GM19324 (cell line): Measurements from ENCODE around the gene PRKCE.

Experiments used
- ATAC-seq: cut with Tn5 transposase; IDR thresholded peaks from one replicate; pipeline ENCODE4 v1.9.1; 2021; ENCODE audit warnings: mild to moderate bottlenecking, moderate library complexity; ENCODE audit not compliant: unreplicated experiment, low FRiP score

PRKCE gene

DNA sequence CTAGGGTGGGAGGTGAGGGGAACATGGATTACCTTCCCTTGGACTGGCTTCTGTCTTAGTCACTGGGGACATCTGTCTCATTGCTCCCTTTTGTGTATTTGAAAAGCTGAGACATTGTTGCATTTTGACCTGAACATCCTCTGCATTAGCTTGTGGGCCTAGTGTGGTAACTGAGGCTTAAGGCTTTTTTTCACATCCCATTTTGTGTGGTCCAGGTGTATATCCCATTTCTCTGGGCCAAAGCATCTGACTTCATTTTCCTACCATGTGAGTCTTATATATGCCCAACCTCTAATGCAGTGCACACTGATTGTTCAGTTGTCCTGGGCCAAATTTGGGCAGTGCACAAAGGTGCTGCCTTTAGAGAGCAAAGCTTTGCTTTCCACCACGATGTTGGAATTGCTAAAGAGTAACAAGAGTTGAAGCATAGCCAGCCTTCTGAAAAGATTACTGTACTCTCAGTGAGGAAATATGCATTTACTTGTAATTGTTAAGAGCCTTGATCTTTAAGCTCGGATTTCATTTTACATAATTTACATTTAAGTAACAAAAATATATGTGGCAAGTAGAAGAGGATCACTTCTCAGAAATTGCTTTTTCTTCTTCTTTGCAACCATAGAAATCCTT, 13.3 kb downstream of the PRKCE start:
- no peak for ATAC-seq

GRCh38 chr2:45668509-45668908, 17.0 kb downstream of the PRKCE start:
- no peak for ATAC-seq

GRCh38 chr2:45669032-45669486, 17.6 kb downstream of the PRKCE start:
- ATAC-seq: no peak

DNA sequence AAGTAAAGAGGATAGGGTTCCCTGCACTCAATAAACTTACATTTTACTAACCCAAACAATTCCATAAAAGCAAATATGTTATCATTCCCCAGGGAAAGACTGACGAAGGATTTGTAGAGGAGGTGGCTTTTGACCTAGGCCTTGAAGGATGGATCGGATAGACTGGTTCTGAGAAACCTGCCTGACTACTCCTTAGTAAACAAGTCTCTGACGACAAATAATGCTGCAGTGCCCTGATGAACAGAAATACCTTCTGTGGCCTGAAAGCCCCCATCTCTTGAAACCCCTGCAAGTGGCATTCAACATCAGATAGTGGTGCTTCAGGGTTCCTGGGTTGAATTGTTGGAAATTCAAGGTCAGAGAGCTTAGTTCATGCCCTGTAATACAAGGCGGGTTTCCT, 19.2 kb downstream of the PRKCE start:
- no peak for ATAC-seq

GRCh38 chr2:45672138-45672537, 20.7 kb downstream of the PRKCE start:
- no peak for ATAC-seq

GRCh38 chr2:45674035-45674816, 22.8 kb downstream of the PRKCE start:
- ATAC-seq: no peak

GRCh38 chr2:45675263-45675812, 23.9 kb downstream of the PRKCE start:
- ATAC-seq: no peak

DNA sequence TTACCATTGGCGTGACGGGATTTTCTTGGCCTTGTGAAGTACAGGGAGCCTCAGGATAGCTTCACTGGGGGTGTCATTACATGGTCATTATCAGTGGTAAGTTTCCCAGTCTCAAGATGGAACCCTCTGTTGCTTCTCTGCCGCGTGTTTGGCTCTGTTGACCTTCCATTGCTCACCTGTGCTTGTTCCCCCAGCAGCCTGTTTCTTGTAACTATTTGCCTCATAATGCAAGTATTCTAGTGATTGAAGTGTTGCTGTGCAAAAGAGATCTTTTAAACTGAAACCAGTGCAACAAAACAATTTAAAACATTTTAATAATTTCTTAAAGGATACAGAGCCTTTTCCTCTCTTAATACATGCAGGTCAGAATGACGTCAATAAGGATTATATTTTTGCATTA, 24.6 kb downstream of the PRKCE start:
- no peak for ATAC-seq

DNA sequence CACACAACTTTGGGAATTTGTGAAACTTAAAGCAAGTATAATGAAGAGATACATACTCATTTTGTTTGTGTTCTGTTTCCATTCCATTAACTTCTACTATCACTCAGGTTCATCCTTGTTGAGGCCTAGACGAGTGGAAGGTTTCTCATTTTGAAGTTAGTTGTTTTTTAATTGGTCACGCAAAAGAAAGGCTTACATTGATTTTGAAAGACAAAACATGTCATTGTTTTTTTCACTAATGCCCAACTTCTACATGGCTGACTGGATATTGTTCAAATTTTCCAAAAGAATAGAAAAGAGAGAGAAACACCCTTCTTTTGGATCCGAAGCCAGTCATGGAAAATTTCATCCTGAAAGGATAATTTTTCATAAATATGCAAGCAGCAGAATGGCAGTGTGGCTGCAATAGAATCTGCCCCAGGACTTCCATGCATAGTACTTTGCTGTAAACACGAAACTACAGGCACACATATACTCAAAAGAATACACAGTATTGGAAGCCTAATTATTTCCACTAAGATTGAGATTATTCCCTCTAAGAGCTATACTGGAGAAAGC, 27.4 kb downstream of the PRKCE start:
- no peak for ATAC-seq

GRCh38 chr2:45680351-45680967, 29.0 kb downstream of the PRKCE start:
- no peak for ATAC-seq

DNA sequence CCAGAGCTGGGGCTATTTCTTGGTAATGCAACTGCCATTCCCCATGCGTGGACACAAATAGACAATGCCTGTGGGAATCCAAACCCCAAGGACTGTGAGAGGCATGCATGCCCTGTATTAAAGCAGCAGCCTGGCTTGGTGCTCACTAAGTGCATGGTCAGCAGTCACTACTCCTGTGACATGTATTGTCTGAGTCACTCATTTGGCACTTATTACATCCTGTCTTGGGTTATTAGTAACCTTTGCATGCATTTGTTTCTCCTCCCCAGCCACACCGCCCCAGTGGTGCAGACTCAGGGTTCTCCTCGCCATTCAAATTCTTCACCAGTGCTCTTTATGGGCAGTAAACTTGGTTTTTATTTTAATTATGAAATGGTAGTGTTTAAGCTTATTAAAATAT, 30.2 kb downstream of the PRKCE start:
- no peak for ATAC-seq

DNA sequence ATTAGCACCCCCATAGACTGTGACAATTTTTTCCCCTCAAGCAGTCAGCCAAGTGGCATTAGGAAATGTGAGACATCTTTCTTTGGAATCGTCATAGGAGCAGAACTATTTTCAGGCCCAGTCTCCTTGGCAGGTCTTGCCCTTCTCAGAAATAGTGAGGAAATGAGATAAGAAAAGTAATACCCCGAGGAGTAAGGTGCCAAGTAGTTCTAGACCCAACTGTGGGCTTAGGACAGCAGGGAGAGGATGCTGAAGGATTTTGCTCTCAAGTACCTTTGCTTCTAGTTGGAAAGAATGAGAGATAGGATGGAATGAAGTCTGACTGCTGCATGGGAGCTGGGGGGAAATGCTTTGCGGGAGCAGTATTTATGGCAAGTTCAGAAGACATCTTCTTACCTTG, 31.8 kb downstream of the PRKCE start:
- no peak for ATAC-seq

DNA sequence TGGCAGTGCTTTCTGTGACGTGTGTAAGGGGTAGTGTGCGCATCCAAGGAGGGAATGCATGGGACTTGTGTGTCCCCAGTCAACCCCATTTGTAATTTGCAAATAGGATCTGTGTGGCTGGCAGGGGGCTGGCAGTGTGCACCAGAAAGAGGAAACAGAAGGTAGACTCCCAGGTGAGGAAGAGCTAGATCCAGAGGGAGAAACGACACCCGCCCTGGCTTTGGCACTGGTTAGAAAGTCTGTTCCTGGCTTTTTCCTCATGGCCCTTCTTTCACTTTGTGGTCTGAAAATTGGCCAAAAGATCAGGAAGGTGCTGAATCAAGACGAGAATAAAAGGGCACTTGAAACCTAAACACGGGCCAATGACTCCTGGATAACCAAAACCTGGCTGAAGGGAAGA, 33.3 kb downstream of the PRKCE start:
- no peak for ATAC-seq

- ATAC-seq: no peak
Observed at GRCh38 chr2:45685260-45685659, 33.8 kb downstream of the PRKCE start.

- ATAC-seq: no peak
Observed at GRCh38 chr2:45687964-45688363, 36.5 kb downstream of the PRKCE start.

DNA sequence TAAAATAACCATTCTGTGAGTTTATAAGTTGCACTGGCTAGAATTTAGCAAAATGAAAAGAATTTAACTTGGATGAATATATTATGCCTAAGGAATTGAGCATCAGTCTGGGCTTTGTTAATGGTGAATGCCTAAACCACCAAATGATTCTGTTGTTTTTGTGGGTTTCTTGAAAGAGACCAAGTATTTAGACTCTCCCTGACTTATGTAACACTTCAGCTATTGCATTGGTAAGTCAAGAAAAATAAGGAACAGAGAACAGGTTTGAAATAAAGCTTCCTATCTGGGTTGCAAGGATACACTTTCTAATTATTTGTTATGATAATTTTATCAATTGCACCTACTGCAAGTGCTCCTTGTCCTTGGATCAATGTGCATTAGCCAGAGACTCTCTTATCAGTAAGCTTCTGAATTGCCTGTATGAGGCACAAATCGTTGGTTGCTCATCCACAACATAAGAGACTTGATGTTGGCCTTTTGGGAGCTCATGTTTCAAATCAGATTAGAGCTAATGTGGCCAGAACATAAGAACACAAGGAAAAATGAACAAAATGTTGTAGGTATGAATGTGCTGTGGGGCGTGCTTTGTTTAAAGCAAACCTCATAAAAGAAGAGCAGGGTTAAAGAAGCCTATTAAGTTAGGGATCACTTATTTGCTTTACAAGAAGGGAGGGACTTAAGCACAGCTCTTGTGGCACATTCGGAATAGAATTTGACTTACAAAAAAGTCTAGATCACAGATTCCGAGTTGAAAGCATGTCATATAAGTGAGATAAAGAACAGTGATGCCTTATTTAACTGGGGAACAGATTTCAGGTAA, 37.2 kb downstream of the PRKCE start:
- ATAC-seq: no peak

GRCh38 chr2:45690231-45690630, 38.8 kb downstream of the PRKCE start:
- no peak for ATAC-seq

DNA sequence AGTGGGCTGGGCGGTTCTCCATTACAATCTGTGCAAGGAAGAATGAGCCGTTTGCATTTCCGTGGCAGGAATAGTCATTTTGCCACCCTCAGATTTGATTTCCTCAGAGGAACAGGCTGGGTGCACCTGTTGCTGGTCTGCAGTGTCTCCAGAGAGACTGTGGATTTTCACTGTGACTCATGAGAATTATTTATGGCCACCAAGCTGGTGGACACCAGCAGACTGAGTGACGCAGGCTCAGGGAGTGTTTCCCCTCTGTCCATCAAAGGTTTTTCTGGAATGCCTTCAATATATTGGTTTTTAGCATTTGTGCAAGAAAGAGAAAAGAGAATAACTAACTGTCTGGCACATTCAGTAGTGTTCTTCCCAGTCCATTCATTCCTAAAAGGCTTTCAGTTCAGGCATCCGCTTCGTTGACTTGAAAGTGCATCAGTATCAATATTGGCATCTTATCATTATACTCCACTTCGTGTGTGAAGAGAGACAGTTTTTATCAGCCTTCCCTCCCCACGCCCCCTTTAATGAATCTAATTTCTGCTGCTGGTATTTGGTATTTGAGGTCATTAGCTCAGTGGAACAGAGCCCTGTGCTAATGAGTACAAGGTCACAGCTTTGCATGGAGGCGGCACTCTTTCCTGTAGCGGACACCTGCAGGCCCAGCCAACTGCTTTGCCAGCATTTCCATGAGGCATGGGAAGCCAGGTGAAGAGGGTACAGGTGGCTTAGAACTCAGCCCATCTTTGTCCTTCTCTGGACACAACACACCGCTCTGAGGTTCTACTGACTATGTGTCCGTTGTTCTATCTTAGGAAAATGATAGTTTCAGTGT, 39.9 kb downstream of the PRKCE start:
- no peak for ATAC-seq

- ATAC-seq: no peak
Observed at GRCh38 chr2:45692566-45692965, 41.1 kb downstream of the PRKCE start.
